Ascending aorta (tissue), 2 donors: Measurements from ENCODE around the gene EDEM1. TPM values are rescaled to one million over a fixed set of nuclear protein-coding genes. Genes with fewer than 3 reads are reported as not detected.
A peak's percentile ranks its signal among the peaks of the same experiment; 100 is the strongest.

Experiments
- DNase-seq, 2 donors: peaks; one replicate each; pipeline ENCODE4 v3.0.0-alpha.2; 2019; ENCODE audit warnings: low spot score in 2 of 2
- H3K27ac ChIP-seq, 2 donors: fragments of 200-600 bp; sonication (generic); one replicate each; pipeline ENCODE4 v1.5.1; 2016 to 2017; ENCODE audit warnings: mild to moderate bottlenecking in 1 of 2
- H3K27me3 ChIP-seq: fragments of 200-600 bp; sonication (generic); one replicate; pipeline ENCODE4 v1.5.1; 2017
- H3K36me3 ChIP-seq, 2 donors: fragments of 200-600 bp; sonication (generic); one replicate each; pipeline ENCODE4 v1.5.1; 2016
- H3K4me1 ChIP-seq, 2 donors: fragments of 200-600 bp; sonication (generic); one replicate each; pipeline ENCODE4 v1.5.1; 2016 to 2017; ENCODE audit warnings: mild to moderate bottlenecking in 1 of 2
- H3K4me3 ChIP-seq, 2 donors: fragments of 200-600 bp; sonication (generic); one replicate each; pipeline ENCODE4 v1.5.1; 2016 to 2017; ENCODE audit warnings: mild to moderate bottlenecking in 1 of 2
- H3K9me3 ChIP-seq, 2 donors: fragments of 200-600 bp; sonication (generic); one replicate each; pipeline ENCODE4 v1.5.1; 2016
- CTCF ChIP-seq, 3 experiments: fragments of 200-600 bp in 2 of 3; fragments of 450-650 bp in 1 of 3; sonication (generic) in 2 of 3; IDR thresholded peaks; one replicate each; pipeline ENCODE4 v1.5.1; 2016 to 2019; ENCODE audit warnings: antibody characterized with exemption in 3 of 3, mild to moderate bottlenecking in 1 of 3, moderate library complexity in 1 of 3
- intact Hi-C: fragments of 100-400 bp; cut with DNase I; formaldehyde crosslinking; loops from one replicate; pipeline ENCODE4 v1.15.1; 2023
- total RNA-seq: library from RNA; depleted of rRNA; stranded (reverse); fragments of >200 nt; gene quantifications from one replicate; pipeline ENCODE4 v1.1.0, GENCODE V29; 2016

Gene EDEM1
- total RNA-seq, 1 donor from 2014 or later: 27.2 TPM

- intact Hi-C loops: no loop called here
- DNase-seq: no peak
- H3K4me1 ChIP-seq: peaks cover 0 to 14% of the 10 kb centered on the region in 2 donors
- H3K9me3 ChIP-seq: no peaks in the 10 kb centered on the region
- TF ChIP-seq CTCF (IDR thresholded peaks at IDR 0.05): no peak
- H3K36me3 ChIP-seq: peaks cover 0 to 2% of the 10 kb centered on the region in 2 donors
- no peak overlapping the region for H3K4me3 ChIP-seq
- peak overlapping the region in 1 of 2 donors; percentile 29 for H3K27ac ChIP-seq
- H3K27me3 ChIP-seq: no peaks in the 10 kb centered on the region
Observed at GRCh38 chr3:5194341-5194740, 6.8 kb downstream of the EDEM1 start.

GRCh38 chr3:5194801-5195509 is 7.4 kb downstream of the EDEM1 start:
- peaks cover 5 to 6% of the 10 kb centered on the region in 2 donors for H3K36me3 ChIP-seq
- TF ChIP-seq CTCF (IDR thresholded peaks at IDR 0.05): no peak
- peaks cover 0 to 10% of the 10 kb centered on the region in 2 donors for H3K4me1 ChIP-seq
- H3K27ac ChIP-seq: peak overlapping the region; percentile 20 to 24
- no peaks in the 10 kb centered on the region for H3K27me3 ChIP-seq
- DNase-seq: no peak
- H3K4me3 ChIP-seq: no peak overlapping the region
- intact Hi-C loops: no loop called here
- H3K9me3 ChIP-seq: no peaks in the 10 kb centered on the region

- Histone ChIP-seq H3K4me1 (peaks cover 0 to 3% of the 10 kb centered on the region in 2 donors), H3K27me3 (no peaks in the 10 kb centered on the region), H3K9me3 (no peaks in the 10 kb centered on the region), H3K36me3 (peaks cover 6 to 11% of the 10 kb centered on the region in 2 donors), H3K27ac (peak overlapping the region in 1 of 2 donors; percentile 13), H3K4me3 (no peak overlapping the region)
- intact Hi-C loops: no loop called here
- DNase-seq: peak in 1 of 2 donors; percentile 32
- TF ChIP-seq CTCF (IDR thresholded peaks at IDR 0.05): no peak
Observed at GRCh38 chr3:5195605-5196004, 8.1 kb downstream of the EDEM1 start.

GRCh38 chr3:5197022-5197421 is 9.5 kb downstream of the EDEM1 start:
- H3K4me1 ChIP-seq: peaks cover 0 to 3% of the 10 kb centered on the region in 2 donors
- no peaks in the 10 kb centered on the region for H3K9me3 ChIP-seq
- H3K27ac ChIP-seq: no peak overlapping the region
- H3K4me3 ChIP-seq: no peak overlapping the region
- intact Hi-C loops: no loop called here
- peaks cover 6 to 23% of the 10 kb centered on the region in 2 donors for H3K36me3 ChIP-seq
- no peak for TF ChIP-seq CTCF (IDR thresholded peaks at IDR 0.05)
- DNase-seq: no peak
- H3K27me3 ChIP-seq: no peaks in the 10 kb centered on the region

GRCh38 chr3:5197470-5198312 is 10.2 kb downstream of the EDEM1 start:
- Histone ChIP-seq H3K4me1 (peaks cover 0 to 3% of the 10 kb centered on the region in 2 donors), H3K9me3 (no peaks in the 10 kb centered on the region), H3K4me3 (no peak overlapping the region), H3K27ac (no peak overlapping the region), H3K27me3 (no peaks in the 10 kb centered on the region), H3K36me3 (peaks cover 12 to 30% of the 10 kb centered on the region in 2 donors)
- DNase-seq: no peak
- intact Hi-C loops: no loop called here
- no peak for TF ChIP-seq CTCF (IDR thresholded peaks at IDR 0.05)
